Activated naive CD8-positive, alpha-beta T cell (primary cell): ENCODE data around the gene KCNQ1.
A peak's percentile ranks its signal among the peaks of the same experiment; 100 is the strongest.

ENCODE experiments used
- H3K27ac Mint-ChIP-seq: one replicate; pipeline ENCODE4 v1.8.0; 2021; ENCODE audit warnings: mixed read lengths
- H3K27me3 Mint-ChIP-seq: one replicate; pipeline ENCODE4 v1.8.0; 2021; ENCODE audit warnings: mixed read lengths
- H3K36me3 Mint-ChIP-seq: one replicate; pipeline ENCODE4 v1.8.0; 2021; ENCODE audit warnings: mixed read lengths
- H3K4me1 Mint-ChIP-seq: one replicate; pipeline ENCODE4 v1.8.0; 2021; ENCODE audit warnings: low read depth, mixed read lengths
- H3K4me3 Mint-ChIP-seq: one replicate; pipeline ENCODE4 v1.8.0; 2021; ENCODE audit warnings: mild to moderate bottlenecking, mixed read lengths
- H3K9me3 Mint-ChIP-seq: one replicate; pipeline ENCODE4 v1.8.0; 2021; ENCODE audit warnings: low read depth, mixed read lengths

The KCNQ1 gene

DNA sequence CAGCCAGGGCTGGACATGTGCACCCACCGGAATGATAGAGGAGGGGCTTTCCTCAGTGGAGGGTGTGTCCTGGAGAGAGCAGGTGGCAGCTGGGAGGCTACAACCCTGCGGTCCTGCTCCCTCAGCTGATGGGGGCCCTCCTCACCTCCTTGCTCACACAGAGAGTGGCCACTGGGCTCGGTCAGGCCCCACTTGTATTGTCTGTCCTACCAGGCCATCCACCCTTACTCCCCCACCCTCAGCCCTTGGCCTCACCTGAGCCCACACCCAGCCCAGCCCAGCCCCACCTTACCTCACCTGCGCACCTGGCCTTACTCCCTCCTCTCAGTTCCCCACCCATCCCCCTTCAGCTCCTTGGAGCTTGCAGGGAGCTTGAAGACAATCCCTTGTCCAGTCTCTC, 3.6 kb upstream of the KCNQ1 start:
- Mint-ChIP-seq H3K9me3 (no peaks in the 10 kb centered on the region), H3K27me3 (no peaks in the 10 kb centered on the region), H3K27ac (no peak overlapping the region), H3K4me1 (peaks cover 23% of the 10 kb centered on the region), H3K36me3 (no peaks in the 10 kb centered on the region), H3K4me3 (no peak overlapping the region)

DNA sequence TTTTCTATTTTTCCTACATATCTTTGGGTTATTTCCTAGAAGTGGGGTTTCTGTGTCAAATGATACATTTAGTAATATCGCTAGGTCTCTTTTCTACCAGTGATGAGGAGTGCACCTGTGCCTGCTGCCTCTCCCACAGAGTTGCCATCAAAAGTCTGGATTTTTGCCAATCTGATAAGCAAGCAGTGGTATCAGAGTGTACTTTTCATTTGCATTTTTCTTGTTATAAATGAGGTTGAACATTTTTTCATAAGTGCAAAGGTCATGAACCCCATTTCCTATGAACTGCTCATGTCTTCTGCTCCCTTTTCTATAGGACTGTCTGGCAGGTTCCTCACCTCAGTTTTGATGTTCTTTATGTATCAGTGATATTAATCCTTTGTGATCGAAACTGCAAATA, 2.2 kb upstream of the KCNQ1 start:
- no peaks in the 10 kb centered on the region for H3K27me3 Mint-ChIP-seq
- H3K4me3 Mint-ChIP-seq, result no peak overlapping the region
- H3K4me1 Mint-ChIP-seq, result peaks cover 37% of the 10 kb centered on the region
- H3K36me3 Mint-ChIP-seq, result no peaks in the 10 kb centered on the region
- no peak overlapping the region for H3K27ac Mint-ChIP-seq
- H3K9me3 Mint-ChIP-seq, result no peaks in the 10 kb centered on the region

DNA sequence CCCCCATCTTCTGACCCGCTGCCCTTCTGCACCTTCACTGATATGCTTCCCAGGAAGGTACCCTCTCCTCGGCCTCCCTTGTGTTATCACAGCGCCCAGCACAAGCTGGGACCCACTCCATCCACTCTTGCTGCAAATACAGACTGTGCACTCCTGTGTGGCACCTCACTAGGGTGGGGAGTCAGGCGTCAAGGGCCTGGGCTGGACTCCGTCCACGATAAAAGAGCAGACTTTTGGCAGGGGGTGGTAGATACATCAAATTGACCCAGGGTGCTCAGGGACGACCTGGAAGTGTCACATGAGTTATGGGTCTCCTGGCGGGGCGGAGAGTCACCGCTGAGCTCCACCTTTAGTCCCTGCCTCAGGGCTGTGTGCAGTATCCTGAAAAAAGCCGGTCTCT, 1.4 kb upstream of the KCNQ1 start:
- no peak overlapping the region for H3K27ac Mint-ChIP-seq
- peaks cover 43% of the 10 kb centered on the region for H3K4me1 Mint-ChIP-seq
- peak overlapping the region; percentile 51 for H3K4me3 Mint-ChIP-seq
- no peaks in the 10 kb centered on the region for H3K9me3 Mint-ChIP-seq
- H3K36me3 Mint-ChIP-seq, result no peaks in the 10 kb centered on the region
- H3K27me3 Mint-ChIP-seq, result no peaks in the 10 kb centered on the region

DNA sequence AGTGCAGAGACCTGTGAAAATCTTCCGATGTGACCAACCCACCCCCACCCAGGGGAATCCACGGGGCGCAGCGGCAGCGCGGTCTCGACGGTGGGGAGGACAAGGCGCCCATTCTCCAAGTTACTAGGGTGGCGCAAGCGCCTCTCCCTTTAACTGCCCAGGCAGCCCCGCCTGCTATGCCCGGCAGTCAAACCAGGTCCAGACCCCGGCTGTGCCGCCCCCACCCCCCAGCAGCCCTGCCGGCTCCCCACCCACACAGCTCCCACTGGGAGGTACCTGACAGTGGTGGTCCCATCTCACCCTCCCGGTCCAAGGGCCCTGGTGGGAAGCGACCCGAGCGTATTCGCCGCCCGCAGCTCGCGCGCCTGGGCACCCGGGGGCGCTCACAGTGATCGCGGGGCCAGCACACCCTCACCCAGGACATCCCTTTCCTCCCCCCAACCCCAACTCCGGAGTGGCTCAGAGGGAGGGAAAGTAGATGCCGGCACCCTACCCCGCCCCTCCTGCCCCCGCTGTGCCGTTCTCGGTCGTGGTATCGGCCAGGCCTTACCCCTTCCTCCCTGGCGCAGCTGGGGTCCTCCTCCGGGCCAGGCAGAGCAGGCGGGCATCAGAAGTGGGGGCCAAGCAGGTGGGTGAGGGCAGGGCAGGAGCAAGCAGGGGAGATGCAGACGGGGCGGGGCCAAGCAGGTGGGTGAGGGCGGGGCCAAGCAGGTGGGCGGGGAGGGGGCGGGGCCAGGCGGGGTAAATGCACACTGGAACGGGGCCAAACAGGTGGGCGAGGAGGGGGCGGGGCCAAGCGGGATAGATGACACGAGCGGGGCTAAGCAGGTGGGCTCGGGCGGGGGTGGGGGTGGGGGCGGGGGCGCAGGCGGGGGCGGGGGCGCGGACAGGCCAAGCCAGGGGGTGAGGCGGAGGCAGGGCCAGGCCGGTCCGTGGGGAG, 657 bp upstream of the KCNQ1 start, which contains the start of gene TRPM5:
TRPM5 (minus strand) TSS at position 634 of the 940 bp plus-strand sequence. CDS start 21,478 bp downstream, outside the sequence.
- peak within 1 kb of the TSS; percentile 89 for H3K4me3 Mint-ChIP-seq
- H3K9me3 Mint-ChIP-seq, result no peaks in the 10 kb centered on the region

DNA sequence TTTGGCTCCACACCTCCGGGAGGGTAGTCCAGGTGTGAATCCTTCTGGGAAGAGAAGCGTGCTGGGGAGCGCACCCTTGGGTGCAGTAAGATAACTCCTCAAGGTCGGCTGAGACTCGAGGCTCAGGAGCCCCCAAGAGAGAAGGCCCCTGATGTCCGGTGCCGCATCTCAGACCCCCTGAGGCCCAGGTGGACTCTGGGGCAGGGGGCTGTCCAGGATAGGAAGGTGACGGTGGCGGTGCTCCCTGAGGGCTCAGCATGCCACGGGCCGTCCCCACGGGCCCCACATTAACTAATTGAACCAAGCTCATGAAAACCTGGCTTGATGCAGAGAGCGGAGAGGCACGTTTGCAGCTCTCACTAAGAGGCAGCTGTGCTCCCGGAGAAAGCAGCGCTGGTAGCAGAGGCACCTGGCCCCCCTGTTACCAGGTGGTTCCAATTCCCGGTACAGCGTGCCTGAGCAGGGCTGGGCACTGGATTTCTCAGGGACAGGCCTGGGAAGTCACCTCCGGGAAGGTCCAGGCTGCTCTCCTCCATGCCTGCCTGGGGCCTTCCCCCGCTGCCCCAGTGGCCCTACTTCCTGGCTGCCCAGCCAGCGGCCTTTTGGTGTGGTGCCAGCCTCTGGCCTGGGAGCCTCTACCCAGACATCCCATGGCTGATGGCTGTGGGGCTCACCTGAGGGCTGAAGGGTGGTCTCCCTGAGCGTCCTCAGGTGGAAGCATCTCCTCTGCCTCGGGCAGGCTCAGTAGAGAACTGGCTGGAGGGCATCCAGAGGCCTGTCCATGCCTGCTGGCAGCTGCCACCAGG, 1.1 kb downstream of the KCNQ1 start:
- no peaks in the 10 kb centered on the region for H3K9me3 Mint-ChIP-seq

More for the DNA sequence above, 657 bp upstream of the KCNQ1 start, which contains the start of gene TRPM5:
- peak within 1 kb of the TSS; percentile 80 for H3K27ac Mint-ChIP-seq
- H3K27me3 Mint-ChIP-seq, result no peaks in the 10 kb centered on the region
- no peaks in the 10 kb centered on the region for H3K36me3 Mint-ChIP-seq
- H3K4me1 Mint-ChIP-seq, result peaks cover 45% of the 10 kb centered on the region

DNA sequence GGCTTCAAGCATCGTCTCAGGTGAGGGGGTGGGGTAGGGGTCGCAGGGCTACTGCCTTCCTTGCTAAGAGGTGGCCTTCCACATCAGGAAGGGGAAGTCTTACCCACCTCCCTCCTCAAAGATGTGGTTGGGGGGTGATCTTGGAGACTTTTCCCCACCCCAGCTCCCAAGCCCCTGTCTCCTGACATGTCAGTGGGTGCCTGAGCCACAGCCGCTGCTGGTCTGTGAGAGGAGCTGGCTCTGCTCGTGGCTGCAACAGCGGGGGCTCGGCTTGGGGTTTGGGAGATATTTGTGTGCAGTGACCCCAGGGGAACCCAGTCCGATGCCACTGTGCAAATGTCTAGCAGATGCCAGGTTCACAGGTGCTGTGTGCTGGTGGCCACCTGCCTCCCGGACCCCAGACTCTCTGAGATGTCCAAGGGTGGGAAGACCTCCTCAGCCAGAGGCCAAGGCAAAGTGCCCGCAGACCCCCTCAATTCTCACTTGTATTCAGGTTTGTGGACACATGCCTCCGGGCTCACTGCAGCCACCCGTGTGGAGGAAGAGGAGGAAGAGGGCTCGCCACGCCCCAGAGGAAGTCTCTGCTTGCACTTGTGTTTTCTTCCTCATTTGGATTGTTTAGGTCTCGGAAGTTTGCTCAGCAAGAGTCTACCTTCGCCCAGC, 1.9 kb downstream of the KCNQ1 start:
- peaks cover 45% of the 10 kb centered on the region for H3K4me1 Mint-ChIP-seq
- H3K27me3 Mint-ChIP-seq, result no peaks in the 10 kb centered on the region
- no peaks in the 10 kb centered on the region for H3K36me3 Mint-ChIP-seq
- peak overlapping the region; percentile 61 for H3K27ac Mint-ChIP-seq
- H3K9me3 Mint-ChIP-seq, result no peaks in the 10 kb centered on the region
- H3K4me3 Mint-ChIP-seq, result peak overlapping the region; percentile 89

More for the DNA sequence above, 1.1 kb downstream of the KCNQ1 start:
- Mint-ChIP-seq H3K27ac (no peak overlapping the region), H3K4me3 (peak overlapping the region; percentile 89), H3K36me3 (no peaks in the 10 kb centered on the region), H3K4me1 (peaks cover 45% of the 10 kb centered on the region), H3K27me3 (no peaks in the 10 kb centered on the region)

DNA sequence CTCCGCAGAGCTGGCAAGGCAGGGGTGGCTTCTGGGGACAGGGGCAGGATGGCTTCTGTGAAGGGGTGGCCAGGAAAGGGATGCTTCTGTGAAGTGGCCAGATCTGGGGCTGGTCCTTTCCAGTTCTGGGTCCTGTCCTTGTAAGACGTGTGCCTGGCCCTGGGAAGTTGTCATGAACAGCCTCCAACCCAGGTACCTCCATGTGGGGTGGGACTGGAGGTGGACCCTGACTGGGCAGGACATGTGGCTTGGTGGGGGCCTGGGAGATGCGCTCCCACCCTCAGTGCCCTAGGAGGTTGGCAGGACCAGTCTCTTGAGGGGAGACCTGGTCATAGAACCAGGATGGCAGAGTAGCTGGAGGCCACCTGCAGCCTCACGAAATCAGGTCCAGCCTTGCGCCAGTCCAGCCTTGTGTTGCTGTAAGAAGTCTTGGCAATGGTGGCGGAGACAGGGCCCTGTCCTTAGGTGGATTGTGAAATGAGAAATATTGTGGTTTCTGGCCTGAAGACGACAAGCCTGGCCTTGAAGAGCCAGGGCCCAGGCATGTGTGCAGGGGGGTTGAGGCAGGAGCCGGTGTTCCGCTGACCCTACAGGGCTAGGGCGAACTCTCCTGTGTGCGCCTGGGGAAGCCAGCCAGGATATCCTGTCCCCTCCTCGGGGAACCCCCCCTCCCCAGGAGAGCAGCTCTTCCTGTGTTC, 2.6 kb downstream of the KCNQ1 start:
- H3K27ac Mint-ChIP-seq, result peak overlapping the region; percentile 61
- no peaks in the 10 kb centered on the region for H3K27me3 Mint-ChIP-seq
- H3K4me1 Mint-ChIP-seq, result peaks cover 39% of the 10 kb centered on the region
- H3K4me3 Mint-ChIP-seq, result peak overlapping the region; percentile 89
- no peaks in the 10 kb centered on the region for H3K36me3 Mint-ChIP-seq
- H3K9me3 Mint-ChIP-seq, result no peaks in the 10 kb centered on the region

DNA sequence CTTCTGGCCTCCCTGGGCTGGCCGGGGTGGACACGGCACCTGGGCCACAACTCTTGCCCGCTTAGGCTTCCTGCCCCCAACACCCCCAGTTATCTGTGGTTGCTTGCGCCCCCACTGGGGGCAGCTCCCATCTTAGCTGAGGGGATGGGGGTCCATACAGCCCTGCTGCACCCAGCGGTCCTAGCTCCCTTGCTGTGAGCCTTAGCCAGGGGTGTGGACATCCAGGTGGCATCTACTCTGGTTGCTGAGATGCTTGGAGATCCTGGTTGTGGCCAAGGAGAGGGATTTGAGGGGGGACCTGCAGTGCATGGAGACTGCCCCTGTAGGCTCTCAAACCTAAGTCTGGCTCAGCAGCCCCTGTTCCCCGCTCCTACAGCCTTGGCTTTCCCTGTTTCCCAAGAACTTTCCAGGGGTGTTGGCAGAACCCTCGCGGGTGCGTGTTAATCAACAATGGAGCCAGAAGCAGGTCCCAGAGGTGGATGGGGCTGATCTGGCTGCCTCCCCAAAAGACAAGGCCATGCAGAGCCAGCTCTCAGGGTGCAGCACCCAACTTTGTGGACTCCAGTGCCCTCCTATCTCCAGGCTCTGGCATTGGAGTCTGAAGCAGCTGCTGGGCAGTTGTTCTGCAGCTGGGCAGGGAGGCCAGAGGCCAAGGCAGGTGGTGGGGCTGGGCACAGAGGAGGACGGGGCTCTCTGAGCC, 3.3 kb downstream of the KCNQ1 start:
- H3K36me3 Mint-ChIP-seq, result no peaks in the 10 kb centered on the region
- no peaks in the 10 kb centered on the region for H3K27me3 Mint-ChIP-seq
- no peak overlapping the region for H3K4me3 Mint-ChIP-seq
- H3K9me3 Mint-ChIP-seq, result no peaks in the 10 kb centered on the region
- H3K4me1 Mint-ChIP-seq, result peaks cover 32% of the 10 kb centered on the region
- H3K27ac Mint-ChIP-seq, result no peak overlapping the region

DNA sequence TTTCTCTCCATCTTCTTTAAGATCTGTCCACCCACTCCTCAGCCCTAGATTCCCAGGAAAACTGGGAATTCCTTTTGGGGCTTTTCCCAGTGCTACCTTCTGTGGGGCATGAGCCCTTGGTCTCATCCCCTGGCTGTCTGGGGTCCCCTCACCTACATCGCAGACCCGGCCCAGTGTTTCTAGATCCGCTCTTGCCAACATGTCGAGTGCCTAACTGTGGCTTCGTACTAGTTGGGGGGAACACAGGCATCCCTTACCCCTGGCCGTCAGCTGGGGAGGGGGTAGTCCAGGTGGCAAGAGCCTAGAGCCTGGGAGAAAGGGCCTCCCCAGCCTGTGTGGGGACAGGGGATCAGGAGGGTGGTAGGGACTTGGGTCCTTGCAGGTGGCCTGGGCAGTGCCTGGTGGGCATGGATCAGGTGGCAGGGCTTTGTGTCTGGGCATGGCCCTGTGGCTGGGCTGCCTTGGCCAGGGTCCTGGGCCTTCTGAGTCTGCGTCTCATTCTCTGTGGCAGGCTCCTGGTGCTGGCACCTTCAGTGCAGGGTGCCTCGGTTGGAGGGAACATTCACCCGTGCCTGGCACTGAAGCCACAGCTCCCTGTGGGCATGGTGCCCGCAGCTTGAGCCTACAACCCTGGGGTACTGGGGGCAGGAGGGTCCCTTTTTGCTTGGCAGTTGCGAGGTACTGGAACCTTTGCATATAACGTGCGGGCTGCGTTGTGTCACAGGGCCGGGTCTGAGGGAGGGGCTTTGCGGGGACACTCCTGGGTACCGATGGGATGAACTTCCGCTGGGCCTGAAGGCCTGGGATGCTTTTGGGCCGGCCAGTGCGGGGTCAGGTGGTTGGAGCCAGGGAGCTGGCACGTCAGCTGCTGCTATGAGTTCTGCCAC, 4.1 kb downstream of the KCNQ1 start:
- H3K4me1 Mint-ChIP-seq, result peaks cover 27% of the 10 kb centered on the region
- no peaks in the 10 kb centered on the region for H3K27me3 Mint-ChIP-seq
- H3K9me3 Mint-ChIP-seq, result no peaks in the 10 kb centered on the region
- no peaks in the 10 kb centered on the region for H3K36me3 Mint-ChIP-seq
- no peak overlapping the region for H3K4me3 Mint-ChIP-seq
- no peak overlapping the region for H3K27ac Mint-ChIP-seq

DNA sequence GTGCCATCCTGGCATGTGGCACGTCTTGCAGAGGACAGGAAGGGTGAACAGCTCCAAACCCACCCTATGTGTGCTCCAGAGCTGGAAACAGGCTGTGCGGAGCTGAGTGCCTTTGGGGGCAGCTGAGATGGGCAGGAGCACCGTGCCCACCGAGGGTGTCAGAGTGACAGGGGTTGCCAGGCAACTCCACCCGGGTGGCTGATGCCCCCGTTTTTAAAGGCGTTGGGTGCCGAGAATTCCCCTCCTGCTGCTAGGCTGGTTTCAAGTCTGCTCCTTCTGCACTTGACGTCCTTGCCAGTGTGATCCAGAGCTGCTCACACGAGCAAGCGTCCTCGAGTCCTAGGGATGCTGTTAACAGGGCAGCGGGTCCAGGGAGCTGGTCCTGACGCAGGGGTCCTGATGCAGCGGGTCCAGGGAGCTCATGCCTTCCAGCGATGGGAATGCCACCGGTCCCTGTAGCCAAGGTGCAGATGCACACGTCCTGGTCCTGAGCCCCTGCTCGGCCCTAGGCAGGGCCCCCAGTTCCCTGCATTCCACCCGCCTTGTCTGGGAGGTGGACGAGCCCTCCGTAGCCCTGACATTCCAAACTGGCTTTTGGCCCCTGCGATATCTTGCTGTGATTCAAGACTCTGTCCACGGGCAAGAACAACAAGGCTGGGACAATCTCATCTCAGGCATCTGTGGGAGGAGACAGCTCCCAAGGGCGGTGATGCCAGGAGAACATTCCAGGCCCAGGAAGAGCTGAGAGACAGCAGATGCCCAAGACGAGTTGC, 4.9 kb downstream of the KCNQ1 start:
- no peak overlapping the region for H3K4me3 Mint-ChIP-seq
- H3K9me3 Mint-ChIP-seq, result no peaks in the 10 kb centered on the region
- H3K4me1 Mint-ChIP-seq, result peaks cover 27% of the 10 kb centered on the region
- no peaks in the 10 kb centered on the region for H3K36me3 Mint-ChIP-seq
- H3K27me3 Mint-ChIP-seq, result no peaks in the 10 kb centered on the region
- no peak overlapping the region for H3K27ac Mint-ChIP-seq

DNA sequence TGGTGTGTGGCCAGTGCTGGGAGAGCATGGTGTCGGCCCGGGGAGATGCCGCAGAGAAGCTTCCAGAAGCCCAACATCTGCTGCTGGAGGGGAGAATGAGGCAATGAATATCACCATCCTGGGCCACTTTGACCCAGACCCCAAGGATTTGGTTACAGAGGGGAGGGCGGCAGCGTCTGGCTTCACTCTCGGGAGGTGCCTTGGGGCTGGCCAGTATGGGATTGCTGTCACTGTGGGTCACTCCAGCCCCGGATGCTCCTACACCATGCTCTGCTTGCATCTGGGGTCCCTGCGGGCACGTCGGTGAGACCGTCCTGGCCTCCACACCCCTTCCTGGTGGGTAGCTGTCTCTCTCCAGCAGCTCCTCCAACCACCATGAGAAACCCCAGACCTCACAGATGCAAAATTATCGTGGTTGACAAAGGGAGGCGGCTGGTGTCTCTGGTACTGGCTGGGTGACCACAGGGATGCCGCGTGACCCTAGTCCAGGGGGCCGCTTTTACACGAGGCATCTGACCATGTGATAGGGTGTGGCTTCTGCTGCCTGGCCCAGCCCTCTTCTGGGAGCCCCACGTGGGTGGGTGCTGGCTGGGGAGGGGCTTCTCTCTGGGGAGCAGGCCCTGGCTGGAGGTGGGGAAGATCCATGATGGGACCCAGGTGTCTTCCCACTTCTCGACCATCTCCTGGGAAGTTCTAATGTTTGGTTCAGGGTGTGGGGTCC, 5.7 kb downstream of the KCNQ1 start:
- H3K4me1 Mint-ChIP-seq, result peaks cover 24% of the 10 kb centered on the region
- H3K27me3 Mint-ChIP-seq, result no peaks in the 10 kb centered on the region
- no peaks in the 10 kb centered on the region for H3K9me3 Mint-ChIP-seq
- no peak overlapping the region for H3K27ac Mint-ChIP-seq
- no peaks in the 10 kb centered on the region for H3K36me3 Mint-ChIP-seq
- no peak overlapping the region for H3K4me3 Mint-ChIP-seq

DNA sequence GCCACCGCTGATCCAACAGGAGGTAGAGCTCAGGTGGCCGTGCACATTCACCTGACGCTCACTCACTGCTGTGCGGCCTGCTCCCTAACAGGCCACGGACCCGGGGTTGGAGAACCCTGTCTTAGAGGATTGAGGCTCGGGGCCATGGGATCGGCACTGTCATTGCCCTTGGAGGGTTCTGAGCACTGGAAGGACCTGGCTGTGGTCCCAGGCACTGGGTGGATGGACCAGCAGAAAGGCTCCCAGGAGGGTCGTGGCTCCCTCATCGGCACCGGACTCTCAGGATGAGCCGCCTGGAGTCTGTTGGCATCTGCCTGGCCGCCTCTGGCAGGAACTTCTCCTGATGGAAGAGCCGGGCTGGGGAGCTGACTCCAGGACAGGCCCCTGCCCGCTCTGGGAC, 6.5 kb downstream of the KCNQ1 start:
- no peaks in the 10 kb centered on the region for H3K9me3 Mint-ChIP-seq

More for the DNA sequence above, 6.5 kb downstream of the KCNQ1 start:
- no peaks in the 10 kb centered on the region for H3K27me3 Mint-ChIP-seq
- H3K4me1 Mint-ChIP-seq, result peaks cover 21% of the 10 kb centered on the region
- H3K36me3 Mint-ChIP-seq, result no peaks in the 10 kb centered on the region
- no peak overlapping the region for H3K4me3 Mint-ChIP-seq
- no peak overlapping the region for H3K27ac Mint-ChIP-seq
